ENCODE results near the gene C2orf68.
"Not testable (repeated sequence)": the region's sequence is repeated elsewhere in the genome, so short reads cannot be mapped to it uniquely, and the experiment has no call there.

The C2orf68 gene

GRCh38 chr2:85628658-85629057, 16.8 kb upstream of the C2orf68 start:
- no peak for DNase-seq

- DNase-seq = no peak
Measured at GRCh38 chr2:85623991-85624390, 12.1 kb upstream of the C2orf68 start.

GRCh38 chr2:85621338-85621737, 9.5 kb upstream of the C2orf68 start:
- no peak for DNase-seq

GRCh38 chr2:85619617-85620016, 7.8 kb upstream of the C2orf68 start:
- DNase-seq = no peak

GRCh38 chr2:85617723-85618122, 5.9 kb upstream of the C2orf68 start:
- DNase-seq = not testable (repeated sequence)

- no peak for DNase-seq
Measured at GRCh38 chr2:85615413-85615728, 3.5 kb upstream of the C2orf68 start.

- DNase-seq = not testable (repeated sequence)
Measured at GRCh38 chr2:85614757-85615156, 2.9 kb upstream of the C2orf68 start.

GRCh38 chr2:85613717-85614515, 2.0 kb upstream of the C2orf68 start:
- no peak for DNase-seq

- DNase-seq = no peak
Measured at GRCh38 chr2:85611217-85611704, 605 bp downstream of the C2orf68 start.

- DNase-seq = no peak
Measured at GRCh38 chr2:85607268-85608215, 4.3 kb downstream of the C2orf68 start.

GRCh38 chr2:85606116-85606455, 5.8 kb downstream of the C2orf68 start:
- DNase-seq = no peak

GRCh38 chr2:85605406-85606115, 6.3 kb downstream of the C2orf68 start:
- DNase-seq = no peak

- DNase-seq = no peak
Measured at GRCh38 chr2:85604568-85605339, 7.1 kb downstream of the C2orf68 start.

GRCh38 chr2:85604133-85604444, 7.8 kb downstream of the C2orf68 start:
- not testable (repeated sequence) for DNase-seq

GRCh38 chr2:85602476-85603234, 9.2 kb downstream of the C2orf68 start, which contains the start of gene TMEM150A:
Gene TMEM150A, minus strand, starts transcription at chr2:85602698. Its CDS starts 750 bp downstream, at chr2:85601948.
- peak; percentile 79 for DNase-seq

GRCh38 chr2:85601771-85602475, 9.9 kb downstream of the C2orf68 start:
- no peak for DNase-seq

GRCh38 chr2:85600951-85601770, 10.7 kb downstream of the C2orf68 start:
- no peak for DNase-seq

GRCh38 chr2:85600235-85600575, 11.7 kb downstream of the C2orf68 start:
- no peak for DNase-seq

- DNase-seq = no peak
Measured at GRCh38 chr2:85599468-85600234, 12.2 kb downstream of the C2orf68 start.

Data from GDM1 (cell line).